GM11168 (cell line): ENCODE measurements around the gene EPRS1.
"Not testable (repeated sequence)": the region's sequence is repeated elsewhere in the genome, so short reads cannot be mapped to it uniquely, and the experiment has no call there.

Experiments used
- in situ Hi-C: fragments of 300-500 bp; cut with MboI; formaldehyde crosslinking; loops from one replicate; pipeline ENCODE4 v1.12.0; 2022; ENCODE audit warnings: low sequenced_read_pairs; ENCODE audit not compliant: unreplicated experiment

EPRS1 gene

GRCh38 chr1:220046052-220046930 is at the start of gene EPRS1:
Gene EPRS1 (minus strand): TSS chr1:220046505. CDS start chr1:220046388, 117 bp downstream.
- in situ Hi-C loops = no loop called here

- in situ Hi-C loops = no loop called here
These were observed 48.0 kb upstream of the EPRS1 start, which contains the start of gene IARS2 for GRCh38 chr1:220094016-220094911. Gene IARS2 (plus strand): TSS chr1:220094132. CDS start chr1:220094217, 85 bp downstream.

- in situ Hi-C loops = no loop called here
These were observed 47.2 kb upstream of the EPRS1 start for GRCh38 chr1:220093361-220094015.

DNA sequence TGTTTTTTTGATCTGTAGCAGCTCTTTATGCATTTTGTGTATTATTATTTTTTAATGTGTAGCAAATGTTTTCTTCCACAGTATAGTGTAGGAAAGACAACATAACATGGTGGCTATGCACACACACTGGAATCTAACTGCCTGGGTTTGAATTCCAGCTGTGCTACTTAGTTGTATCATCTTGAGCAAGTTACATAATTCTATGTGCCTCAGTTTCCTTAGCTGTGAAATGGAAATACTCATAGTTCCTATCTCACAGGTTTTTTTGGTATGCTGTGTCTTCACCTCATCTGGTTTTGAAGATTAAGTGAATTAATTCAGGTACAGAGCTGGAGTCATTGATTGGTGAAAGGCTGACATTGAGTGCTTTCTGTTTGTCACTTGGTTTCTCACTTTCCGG is 46.4 kb upstream of the EPRS1 start:
- in situ Hi-C loops = no loop called here

GRCh38 chr1:220089650-220090556 is 43.6 kb upstream of the EPRS1 start, which contains the start of gene BPNT1:
Gene BPNT1 (minus strand): TSS chr1:220089788. CDS start chr1:220079846, 9,942 bp downstream.
- in situ Hi-C loops = no loop called here

GRCh38 chr1:220086261-220086686 is 40.0 kb upstream of the EPRS1 start:
- in situ Hi-C loops = not testable (repeated sequence)

- in situ Hi-C loops = no loop called here
These were observed 38.2 kb upstream of the EPRS1 start for GRCh38 chr1:220084460-220084859.

DNA sequence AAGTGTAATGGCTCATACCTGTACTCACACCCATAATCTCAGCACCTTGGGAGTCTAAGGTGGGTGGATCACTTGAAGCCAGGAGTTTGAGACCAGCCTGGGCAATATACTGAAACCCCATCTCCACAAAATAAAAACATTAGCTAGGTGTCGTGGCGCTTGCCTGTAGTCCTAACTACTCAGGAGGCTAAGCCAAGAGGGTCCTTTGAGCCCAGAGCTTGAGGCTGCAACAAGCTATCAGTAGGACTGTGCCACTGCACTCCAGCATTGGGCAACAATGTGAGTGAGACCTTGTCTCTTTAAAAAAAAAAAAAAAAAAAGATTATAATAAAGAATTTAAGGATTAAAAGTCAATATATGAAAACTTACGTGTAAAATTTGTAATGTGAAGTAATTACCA is 31.6 kb upstream of the EPRS1 start:
- in situ Hi-C loops = no loop called here

- in situ Hi-C loops = no loop called here
These were observed 30.8 kb upstream of the EPRS1 start for GRCh38 chr1:220076861-220077762.

- in situ Hi-C loops = no loop called here
These were observed 21.2 kb upstream of the EPRS1 start for GRCh38 chr1:220067269-220068204.

DNA sequence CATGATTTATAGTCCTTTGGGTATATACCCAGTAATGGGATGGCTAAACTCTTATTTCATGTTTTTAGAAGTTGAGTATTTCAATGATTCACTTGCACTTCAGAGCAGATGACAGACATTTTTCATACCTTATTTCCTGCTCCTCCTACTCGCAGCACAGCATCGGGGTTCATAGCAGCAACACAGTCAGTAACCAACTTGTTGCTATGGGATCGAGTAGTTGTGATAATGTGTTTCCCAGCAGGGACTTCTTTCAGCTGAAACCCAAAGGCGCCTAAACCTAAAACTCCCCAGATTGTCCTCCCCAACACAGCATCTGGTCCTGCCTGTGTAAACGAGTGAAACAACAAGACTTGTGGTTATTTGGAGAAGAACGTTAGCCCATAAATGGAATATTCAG is 16.3 kb upstream of the EPRS1 start:
- in situ Hi-C loops = no loop called here

DNA sequence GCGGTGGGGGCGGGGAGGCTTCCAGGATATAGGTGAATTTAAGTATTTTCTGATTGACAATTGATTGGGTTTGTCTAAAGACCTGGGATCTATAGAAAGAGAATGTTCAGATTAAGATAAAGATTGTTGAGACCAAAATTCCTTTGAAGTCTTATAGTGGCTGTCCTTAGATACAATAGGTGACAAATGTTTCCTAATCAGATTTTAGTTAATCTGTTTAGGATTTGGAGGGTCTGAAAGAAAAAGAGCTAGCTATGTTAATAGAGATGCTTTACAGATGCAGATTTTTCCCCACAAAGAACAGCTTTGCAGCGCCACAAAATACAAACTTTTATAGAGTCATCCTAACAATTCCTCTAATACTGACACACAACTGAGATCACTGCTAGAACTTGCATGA is 14.6 kb upstream of the EPRS1 start:
- in situ Hi-C loops = no loop called here

GRCh38 chr1:220056374-220056773 is 10.1 kb upstream of the EPRS1 start:
- in situ Hi-C loops = no loop called here

DNA sequence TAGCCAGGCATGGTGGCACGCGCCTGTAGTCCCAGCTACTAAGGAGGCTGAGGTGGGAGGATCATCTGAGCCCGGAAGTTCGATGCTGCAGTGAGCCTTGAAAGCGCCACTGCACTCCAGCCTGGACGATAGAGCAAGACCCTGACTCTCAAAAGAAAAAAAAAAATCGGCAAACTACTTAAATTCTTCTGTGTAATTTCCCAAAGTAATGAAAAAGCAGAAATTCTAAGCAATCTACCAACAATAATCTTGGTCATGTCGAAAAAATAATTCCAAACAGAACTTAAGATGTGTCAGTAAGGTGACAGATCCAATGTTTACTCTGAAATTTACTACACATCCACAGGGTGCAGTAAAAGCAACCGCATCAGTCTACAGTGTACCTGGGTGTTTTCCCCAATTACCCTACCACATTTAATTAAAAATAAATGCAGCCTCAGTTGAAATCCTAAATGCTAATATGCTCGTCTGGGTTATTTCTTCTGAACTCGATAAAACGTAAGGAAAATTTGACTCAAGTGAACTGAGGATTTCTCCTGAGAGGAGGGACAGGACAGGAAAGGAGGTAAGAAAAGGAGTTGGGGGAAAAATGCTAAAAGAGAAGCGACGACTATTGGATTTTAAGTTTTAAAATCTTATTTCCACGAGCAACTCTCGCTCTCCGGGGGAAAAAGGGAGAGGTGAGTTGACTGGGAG is 801 bp downstream of the EPRS1 start:
- in situ Hi-C loops = no loop called here

DNA sequence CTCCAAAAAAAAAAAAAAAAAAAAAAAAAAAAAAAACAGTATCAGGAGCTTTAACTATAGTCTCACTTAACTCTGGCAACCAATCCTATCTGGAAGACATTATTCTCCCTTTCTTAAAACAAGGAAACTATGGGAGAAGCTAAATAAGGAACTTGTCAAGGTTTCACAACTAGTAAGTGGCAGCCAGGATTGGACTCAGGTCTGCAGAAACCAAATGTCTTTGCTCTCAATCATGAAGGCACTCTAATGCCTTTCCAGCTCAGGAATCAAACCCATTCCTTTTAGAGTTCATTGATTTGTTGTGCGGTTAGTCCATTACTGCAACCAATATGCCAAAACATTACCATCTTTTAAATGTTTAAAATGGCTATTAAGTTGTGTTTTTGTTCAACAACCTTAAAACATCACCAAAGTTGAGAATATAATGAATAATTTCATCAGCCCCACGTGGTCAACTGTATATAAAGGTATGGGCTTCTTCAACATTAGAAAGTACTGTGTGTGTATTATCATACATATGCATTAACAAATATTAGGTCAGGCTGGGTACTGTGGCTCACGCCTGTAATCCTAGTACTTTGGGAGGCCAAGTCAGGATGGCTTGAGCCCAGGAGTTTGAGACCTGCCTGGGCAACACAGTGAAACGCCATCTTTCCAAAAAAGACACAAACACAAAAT is 1.5 kb downstream of the EPRS1 start:
- in situ Hi-C loops = no loop called here

DNA sequence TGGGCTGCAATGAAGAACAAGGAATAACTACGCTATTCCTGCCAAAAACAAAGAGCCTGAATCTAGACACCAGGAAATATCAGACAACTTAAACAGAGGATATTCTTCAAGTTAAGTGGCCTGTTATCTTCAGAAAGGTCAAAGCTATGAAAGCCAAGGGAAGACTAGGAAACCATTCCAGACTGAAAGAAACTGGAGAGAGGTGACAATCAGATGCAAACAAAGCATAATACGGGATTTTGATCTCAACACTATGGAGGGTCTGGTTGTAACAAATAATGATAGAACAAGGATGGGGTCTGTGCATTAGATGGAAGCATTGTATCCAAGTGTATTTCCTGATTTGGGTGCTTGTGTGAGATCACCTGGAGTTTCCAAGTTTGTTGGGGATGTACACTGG is 2.7 kb downstream of the EPRS1 start:
- in situ Hi-C loops = no loop called here
